ENCODE data around the gene EPHA6.

Gene EPHA6

GRCh38 chr3:97763586-97764406 lies 949.4 kb downstream of the EPHA6 start:
- H3K27me3 ChIP-seq (ENCODE audit: insufficient read depth, low read length, poor library complexity) = no peaks in the 10 kb centered on the region
- peak overlapping the region; percentile 93 for H2AFZ ChIP-seq (ENCODE audit: low read depth, low read length)
- H3K9me3 ChIP-seq (ENCODE audit: insufficient read depth, low read length, severe bottlenecking) = no peaks in the 10 kb centered on the region
- peak overlapping the region; percentile 72 for H3K4me2 ChIP-seq (ENCODE audit: insufficient read depth, low read length)
- peaks cover 35% of the 10 kb centered on the region for H3K4me1 ChIP-seq (ENCODE audit: insufficient read depth, low read length)
- H3K36me3 ChIP-seq (ENCODE audit: insufficient read depth, low read length) = no peaks in the 10 kb centered on the region
- peaks cover 6% of the 10 kb centered on the region for H3K79me2 ChIP-seq (ENCODE audit: insufficient read depth, low read length)
- peak overlapping the region; percentile 76 for H3K27ac ChIP-seq (ENCODE audit: low read length)
- TF ChIP-seq CTCF (IDR thresholded peaks at IDR 0.05; ENCODE audit: borderline replicate concordance, extremely low read depth, low read length, poor library complexity, severe bottlenecking) (no peak), EZH2 (IDR thresholded peaks at IDR 0.05; ENCODE audit: borderline replicate concordance, low read depth, low read length, severe bottlenecking) (no peak)
- ATAC-seq (ENCODE audit: insufficient read depth, low read depth) (peak; percentile 56), DNase-seq (no peak)
- no peaks in the 10 kb centered on the region for H4K20me1 ChIP-seq (ENCODE audit: insufficient read depth, low read length)
- H3K9ac ChIP-seq (ENCODE audit: low read depth, low read length) = peak overlapping the region; percentile 55
- peak overlapping the region; percentile 65 to 92; a peak in 3 of 4 replicates for H3K4me3 ChIP-seq (ENCODE audit: low read depth in 1 of 2, low read length in 2 of 2)

DNA sequence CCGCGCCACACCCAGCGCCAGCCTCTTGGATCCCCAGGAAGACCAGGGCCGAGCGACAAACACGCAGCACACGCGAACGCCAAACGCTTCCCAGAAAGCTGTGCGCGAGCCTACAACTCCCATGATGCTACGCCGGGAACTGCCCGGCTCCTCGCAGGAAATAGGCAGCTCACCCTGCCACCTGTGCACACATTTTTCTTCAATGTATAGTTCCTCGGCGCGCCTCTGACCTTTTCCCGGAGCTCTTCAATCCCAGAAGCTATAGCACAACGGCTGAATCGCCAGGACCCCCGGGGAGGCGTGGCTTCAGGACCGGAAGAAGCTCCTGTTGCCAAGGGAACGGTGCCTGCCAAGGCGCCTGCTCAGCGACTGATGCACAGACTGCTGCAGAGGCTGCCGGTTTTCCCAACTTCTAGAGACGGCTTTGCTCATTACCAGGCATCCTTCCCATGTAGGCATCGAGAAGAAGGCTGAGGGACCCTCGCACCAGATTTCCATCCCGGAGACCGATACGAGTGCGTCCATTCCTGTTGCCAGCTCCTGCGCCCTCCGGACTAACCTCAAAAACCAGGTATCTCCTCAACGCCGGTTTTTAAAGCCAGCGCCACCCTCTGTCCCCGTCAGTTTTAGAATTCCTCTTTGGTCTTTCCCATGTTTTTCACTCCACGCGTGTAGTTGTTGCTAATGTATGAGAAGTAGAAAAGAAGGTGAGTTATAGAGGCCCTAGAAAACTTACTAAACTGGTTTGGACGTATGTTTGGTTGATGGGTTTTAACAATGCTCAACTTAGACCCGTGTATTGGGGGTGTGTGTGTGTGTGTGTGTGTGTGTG lies 950.2 kb downstream of the EPHA6 start, which contains the start of gene ARL6:
Gene ARL6, plus strand, starts transcription at position 352 of the 832 bp plus-strand sequence. CDS start 3,350 bp downstream, outside the sequence.
- TF ChIP-seq EZH2 (IDR thresholded peaks at IDR 0.05; ENCODE audit: borderline replicate concordance, low read depth, low read length, severe bottlenecking) = no peak
- TF ChIP-seq CTCF (IDR thresholded peaks at IDR 0.05; ENCODE audit: borderline replicate concordance, extremely low read depth, low read length, poor library complexity, severe bottlenecking) = peak; percentile 18
- Histone ChIP-seq H3K4me1 (ENCODE audit: insufficient read depth, low read length) (peaks cover 35% of the 10 kb centered on the region), H3K79me2 (ENCODE audit: insufficient read depth, low read length) (peaks cover 6% of the 10 kb centered on the region), H3K9me3 (ENCODE audit: insufficient read depth, low read length, severe bottlenecking) (no peaks in the 10 kb centered on the region), H3K9ac (ENCODE audit: low read depth, low read length) (peak within 1 kb of the TSS; percentile 55), H3K4me3 (ENCODE audit: low read depth in 1 of 2, low read length in 2 of 2) (peak within 1 kb of the TSS; percentile 65 to 92; a peak in 3 of 4 replicates), H2AFZ (ENCODE audit: low read depth, low read length) (peak within 1 kb of the TSS; percentile 93), H4K20me1 (ENCODE audit: insufficient read depth, low read length) (no peaks in the 10 kb centered on the region), H3K27ac (ENCODE audit: low read length) (peak within 1 kb of the TSS; percentile 76), H3K36me3 (ENCODE audit: insufficient read depth, low read length) (no peaks in the 10 kb centered on the region), H3K4me2 (ENCODE audit: insufficient read depth, low read length) (peak within 1 kb of the TSS; percentile 72), H3K27me3 (ENCODE audit: insufficient read depth, low read length, poor library complexity) (no peaks in the 10 kb centered on the region)
- peak; percentile 80 for DNase-seq
- peak; percentile 95 for ATAC-seq (ENCODE audit: insufficient read depth, low read depth)

DNA sequence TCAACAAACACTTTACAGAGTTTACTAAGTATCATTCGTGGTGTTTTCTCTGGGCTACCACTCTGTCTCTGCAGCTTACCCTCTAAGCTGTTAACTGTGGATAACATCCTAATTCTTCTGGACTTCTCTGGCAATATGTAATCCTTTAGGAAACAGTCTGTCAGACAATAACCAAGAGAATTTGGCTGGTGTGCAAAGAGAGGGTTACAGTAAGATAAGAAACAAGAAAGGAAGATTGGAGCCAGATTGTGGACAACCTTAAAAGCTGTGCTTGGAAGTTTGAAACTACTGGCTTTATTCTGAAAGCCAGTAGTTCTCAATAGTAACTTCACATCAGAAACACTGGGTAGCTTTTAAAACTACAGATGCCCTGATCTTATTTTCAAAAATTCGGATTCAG lies 950.9 kb downstream of the EPHA6 start:
- H2AFZ ChIP-seq (ENCODE audit: low read depth, low read length) = peak overlapping the region; percentile 93; the same call in 1 of the 2 replicates
- ATAC-seq (ENCODE audit: insufficient read depth, low read depth) (no peak), DNase-seq (no peak)
- peaks cover 6% of the 10 kb centered on the region for H3K79me2 ChIP-seq (ENCODE audit: insufficient read depth, low read length)
- no peaks in the 10 kb centered on the region for H3K36me3 ChIP-seq (ENCODE audit: insufficient read depth, low read length)
- peak overlapping the region; percentile 55 for H3K9ac ChIP-seq (ENCODE audit: low read depth, low read length)
- H3K27ac ChIP-seq (ENCODE audit: low read length) = no peak overlapping the region
- H3K4me2 ChIP-seq (ENCODE audit: insufficient read depth, low read length) = peak overlapping the region; percentile 72
- H4K20me1 ChIP-seq (ENCODE audit: insufficient read depth, low read length) = no peaks in the 10 kb centered on the region
- no peaks in the 10 kb centered on the region for H3K27me3 ChIP-seq (ENCODE audit: insufficient read depth, low read length, poor library complexity)
- H3K4me3 ChIP-seq (ENCODE audit: low read depth in 1 of 2, low read length in 2 of 2) = peak overlapping the region; percentile 65 to 92; a peak in 3 of 4 replicates
- TF ChIP-seq EZH2 (IDR thresholded peaks at IDR 0.05; ENCODE audit: borderline replicate concordance, low read depth, low read length, severe bottlenecking) = no peak
- no peak for TF ChIP-seq CTCF (IDR thresholded peaks at IDR 0.05; ENCODE audit: borderline replicate concordance, extremely low read depth, low read length, poor library complexity, severe bottlenecking)
- peaks cover 35% of the 10 kb centered on the region for H3K4me1 ChIP-seq (ENCODE audit: insufficient read depth, low read length)
- H3K9me3 ChIP-seq (ENCODE audit: insufficient read depth, low read length, severe bottlenecking) = no peaks in the 10 kb centered on the region

Data from DND-41 (cell line).